SW 1271 (cell line): ENCODE data around the gene HEY2.
A peak's percentile ranks its signal among the peaks of the same experiment; 100 is the strongest.
"Not testable (repeated sequence)": the region's sequence is repeated elsewhere in the genome, so short reads cannot be mapped to it uniquely, and the experiment has no call there.

Experiments used
- DNase-seq, 2 experiments: peaks; one replicate each; lab custom pipeline; 2025; lab: John Stamatoyannopoulos, UW

The HEY2 gene

GRCh38 chr6:125749173-125749864 is at the start of gene HEY2:
HEY2 (plus strand) TSS chr6:125749632; CDS start chr6:125749777, 145 bp downstream.
- peak; percentile 57 to 85 for DNase-seq

GRCh38 chr6:125700581-125701353 is 48.7 kb upstream of the HEY2 start:
- DNase-seq: no peak

- DNase-seq: no peak
These were observed 48.1 kb upstream of the HEY2 start for GRCh38 chr6:125701354-125701668.

DNA sequence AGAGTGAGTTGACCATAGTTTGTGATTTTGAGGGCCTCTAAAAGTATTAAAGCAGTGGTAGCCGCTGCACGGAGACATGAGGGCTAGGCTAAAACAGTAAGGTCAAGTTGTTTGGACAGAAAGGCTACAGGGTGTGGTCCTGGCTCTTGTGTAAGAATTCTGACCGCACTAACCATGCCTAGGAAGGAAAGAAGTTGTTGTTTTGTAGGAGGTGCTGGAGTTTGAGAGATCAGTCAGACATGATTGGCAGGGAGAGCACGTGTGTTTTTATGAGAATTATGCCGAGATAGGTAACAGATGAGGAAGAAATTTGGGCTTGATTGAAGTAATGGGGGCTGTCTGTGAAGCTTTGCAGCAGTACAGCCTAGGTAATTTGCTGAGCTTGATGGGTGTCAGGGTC is 45.5 kb upstream of the HEY2 start:
- DNase-seq: not testable (repeated sequence)

- no peak for DNase-seq
These were observed 41.7 kb upstream of the HEY2 start for GRCh38 chr6:125707615-125708243.

- no peak for DNase-seq
These were observed 38.3 kb upstream of the HEY2 start for GRCh38 chr6:125711013-125711675.

- no peak for DNase-seq
These were observed 34.9 kb upstream of the HEY2 start for GRCh38 chr6:125714441-125715090.

DNA sequence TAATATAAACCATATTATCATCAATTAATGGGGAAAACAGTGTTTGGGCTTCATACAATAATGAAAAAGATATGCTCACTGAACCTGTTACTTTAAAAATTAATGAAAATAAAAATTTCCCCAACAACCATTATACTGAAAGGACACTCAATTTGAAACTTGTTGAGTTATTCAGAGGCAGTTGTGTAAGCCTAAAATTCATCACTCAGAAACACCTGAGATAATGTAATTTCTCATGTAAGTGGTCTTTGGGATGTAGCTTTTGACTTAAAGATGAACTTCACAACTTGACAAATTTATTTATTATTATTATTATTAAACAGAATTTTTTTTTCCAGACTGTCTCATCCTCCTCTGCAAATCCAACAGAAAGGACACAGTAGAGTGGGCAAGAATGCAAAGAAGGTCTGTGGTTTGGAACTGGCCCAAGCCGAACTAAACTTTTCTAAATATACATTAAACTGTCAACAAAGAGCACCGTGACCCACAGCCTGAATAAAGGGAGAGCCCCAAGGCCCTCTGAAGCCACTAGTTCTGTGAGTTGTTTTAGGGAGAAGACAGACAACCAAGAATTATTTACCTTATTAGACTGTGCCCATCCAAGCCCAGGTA is 32.2 kb upstream of the HEY2 start:
- DNase-seq: no peak

- no peak for DNase-seq
These were observed 31.3 kb upstream of the HEY2 start for GRCh38 chr6:125718109-125718508.

- no peak for DNase-seq
These were observed 26.5 kb upstream of the HEY2 start for GRCh38 chr6:125722886-125723285.

GRCh38 chr6:125727216-125727615 is 22.2 kb upstream of the HEY2 start:
- DNase-seq: no peak

DNA sequence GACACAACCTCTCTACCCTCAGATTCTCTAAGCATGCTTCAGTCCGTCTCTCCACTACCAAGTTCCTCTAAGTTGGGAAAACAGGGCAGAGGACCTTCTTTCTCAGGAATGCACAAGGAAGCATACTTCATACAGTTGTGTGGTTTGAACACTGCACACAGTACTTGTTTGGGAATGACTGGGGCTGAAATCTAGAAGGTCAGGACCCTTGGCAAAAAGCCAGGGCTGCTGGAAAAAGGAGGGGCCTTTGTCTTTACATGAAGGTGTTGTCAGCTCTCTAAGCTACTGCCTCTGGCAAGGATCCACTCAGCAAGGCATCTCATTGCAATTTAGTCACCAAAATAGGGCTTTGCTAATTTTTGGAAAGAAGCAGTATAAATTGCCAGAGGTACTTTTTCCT is 20.7 kb upstream of the HEY2 start:
- no peak for DNase-seq

DNA sequence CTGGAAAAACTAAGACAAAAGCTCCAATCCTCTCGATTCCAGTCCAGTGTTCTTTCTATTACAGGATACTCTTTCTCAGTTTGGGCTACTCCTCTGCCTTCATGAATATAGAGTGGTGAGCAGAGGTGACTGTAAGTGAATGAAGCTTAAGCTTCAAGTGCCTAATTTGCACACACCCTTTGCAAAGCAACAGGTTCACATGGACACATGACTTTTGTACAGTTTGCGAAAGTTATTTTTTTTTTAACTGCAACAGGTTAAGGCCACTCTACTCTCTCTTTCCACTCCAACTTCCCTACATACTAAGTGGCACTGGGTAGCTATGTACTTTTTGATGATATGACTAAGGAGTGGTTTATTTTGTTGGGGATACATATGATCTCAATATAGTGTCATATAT is 19.4 kb upstream of the HEY2 start:
- DNase-seq: no peak

DNA sequence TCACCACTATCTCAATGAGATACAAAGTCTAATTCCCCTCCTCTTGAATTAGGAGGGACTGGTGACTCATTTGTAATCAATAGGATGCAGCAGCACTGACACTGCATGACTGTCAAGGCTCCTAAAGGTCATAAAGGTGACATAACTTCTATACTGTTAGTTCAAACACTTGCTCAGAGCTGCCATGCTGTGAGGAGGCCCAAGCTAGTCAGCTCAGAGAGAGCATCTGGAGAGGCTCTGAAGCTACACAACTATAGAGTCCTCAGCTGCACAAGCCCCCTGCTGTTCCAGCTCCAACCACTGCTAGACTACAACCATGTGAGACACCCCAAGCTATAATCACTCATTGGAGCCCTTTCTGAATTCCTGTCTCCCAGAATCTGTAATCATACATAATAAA is 17.0 kb upstream of the HEY2 start:
- DNase-seq: no peak

- no peak for DNase-seq
These were observed 15.7 kb upstream of the HEY2 start for GRCh38 chr6:125733516-125734300.

DNA sequence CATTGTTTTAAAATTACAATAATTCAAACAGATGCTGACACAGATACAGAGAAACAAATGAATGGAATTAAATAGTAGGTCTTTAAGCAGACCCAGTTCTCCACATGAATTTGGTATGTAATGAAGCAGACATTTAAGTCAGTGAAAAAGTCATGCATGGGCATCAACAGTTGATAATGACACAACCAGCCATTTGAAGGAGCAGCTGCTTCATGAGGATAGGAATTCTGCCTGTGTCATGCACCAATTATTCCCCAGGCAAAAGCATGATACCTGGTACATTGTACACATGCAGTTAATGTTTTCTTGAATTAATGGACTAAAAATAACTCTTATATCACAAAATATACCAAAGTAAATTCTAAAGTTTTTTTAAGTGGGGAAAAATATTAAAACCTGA is 11.2 kb upstream of the HEY2 start:
- DNase-seq: no peak

GRCh38 chr6:125739364-125739763 is 10.1 kb upstream of the HEY2 start:
- no peak for DNase-seq

GRCh38 chr6:125741336-125741735 is 8.1 kb upstream of the HEY2 start:
- no peak for DNase-seq

DNA sequence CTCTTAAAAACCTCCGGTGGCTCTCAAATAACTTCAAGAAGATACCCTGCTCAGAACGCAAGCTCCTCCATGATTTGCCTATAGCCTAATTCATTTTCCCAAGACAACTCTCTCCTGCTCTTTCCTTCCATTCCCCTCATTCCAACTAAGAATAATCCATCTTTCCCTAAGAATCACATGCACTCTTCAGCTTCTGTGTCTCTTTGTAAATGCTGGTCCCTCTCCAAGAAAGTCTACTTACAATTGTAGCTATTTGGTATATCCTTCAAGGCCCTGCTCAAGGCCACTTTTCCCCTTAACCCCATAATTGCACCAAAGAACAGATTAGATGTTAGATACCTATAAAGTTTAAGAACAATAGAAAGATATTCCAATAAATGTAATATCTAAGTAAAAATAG is 7.4 kb upstream of the HEY2 start:
- no peak for DNase-seq

- no peak for DNase-seq
These were observed 6.8 kb upstream of the HEY2 start for GRCh38 chr6:125742464-125743120.
